Activated CD8-positive, alpha-beta T cell treated with anti-CD3 and anti-CD28 coated beads for 36 hours (primary cell): ENCODE measurements around the gene AFAP1L1. TPM values are rescaled to one million over a fixed set of nuclear protein-coding genes. Genes with fewer than 3 reads are reported as not detected.

Experiments
- ATAC-seq: fragments of 200-7000 bp; cut with Tn5 transposase; one replicate; pipeline ENCODE4 v1.10.0; 2021; ENCODE audit warnings: mild to moderate bottlenecking, moderate library complexity
- CTCF ChIA-PET: fragments of 350-600 bp; sonication (Branson Sonifier 250); formaldehyde crosslinking; loops from one replicate; lab custom pipeline; 2021; ENCODE audit warnings: antibody characterized with exemption; lab: Charles Lee
- POLR2A ChIA-PET: fragments of 350-600 bp; sonication (Branson Sonifier 250); formaldehyde crosslinking; loops from one replicate; lab custom pipeline; 2021; ENCODE audit warnings: antibody characterized with exemption; lab: Charles Lee
- DNase-seq: peaks from one replicate; pipeline ENCODE4 v3.0.0-alpha.2; 2020
- H3K27ac Mint-ChIP-seq: one replicate; pipeline ENCODE4 v1.8.0; 2021; ENCODE audit warnings: mild to moderate bottlenecking, mixed read lengths
- H3K27me3 Mint-ChIP-seq: one replicate; pipeline ENCODE4 v1.8.0; 2021; ENCODE audit warnings: mixed read lengths
- H3K36me3 Mint-ChIP-seq: one replicate; pipeline ENCODE4 v1.8.0; 2021; ENCODE audit warnings: low read depth, mixed read lengths
- H3K4me1 Mint-ChIP-seq: one replicate; pipeline ENCODE4 v1.8.0; 2021; ENCODE audit warnings: low read depth, mixed read lengths
- H3K4me3 Mint-ChIP-seq: one replicate; pipeline ENCODE4 v1.8.0; 2021; ENCODE audit warnings: mild to moderate bottlenecking, moderate library complexity, mixed read lengths
- H3K9me3 Mint-ChIP-seq: one replicate; pipeline ENCODE4 v1.8.0; 2021; ENCODE audit warnings: mixed read lengths
- intact Hi-C: fragments of 100-400 bp; cut with micrococcal nuclease; formaldehyde crosslinking; loops from one replicate; pipeline ENCODE4 v1.10.0; 2022
- total RNA-seq, 2 experiments: library from RNA; stranded (reverse); gene quantifications; one replicate each; pipeline ENCODE4 v1.2.3, GENCODE V29; 2021
- TF ChIP-seq, protein P1 (sequence below): fragments of 200-600 bp; IDR thresholded peaks from one replicate; pipeline ENCODE4 v1.8.0; 2022; ENCODE audit warnings: antibody characterized with exemption, mild to moderate bottlenecking

AFAP1L1 gene
- total RNA-seq, 2 experiments from 2014 or later, result 1.3 to 1.6 TPM

DNA sequence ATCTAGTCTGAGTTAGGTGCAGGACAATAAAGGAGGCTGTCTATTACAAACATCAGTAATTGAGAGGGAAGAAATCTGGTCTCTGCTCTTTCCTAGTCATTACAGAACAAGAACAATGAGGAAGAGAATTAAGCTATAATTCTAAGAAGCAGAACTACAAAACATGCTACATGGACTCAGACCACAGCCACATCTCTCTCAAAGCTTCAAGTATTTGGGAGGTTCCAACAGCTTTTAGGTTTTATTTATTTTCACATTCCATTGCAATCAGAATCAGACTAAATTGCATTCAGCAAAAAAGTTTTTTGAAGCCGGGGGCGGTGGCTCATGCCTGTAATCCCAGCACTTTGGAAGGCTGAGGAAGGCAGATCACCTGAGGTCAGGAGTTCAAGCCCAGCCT lies 72.5 kb downstream of the AFAP1L1 start:
- DNase-seq (no peak), ATAC-seq (no peak)
- Mint-ChIP-seq H3K36me3 (peaks cover 33% of the 10 kb centered on the region), H3K27ac (peak overlapping the region; percentile 98), H3K4me3 (peak overlapping the region; percentile 95), H3K4me1 (peaks cover 41% of the 10 kb centered on the region), H3K27me3 (no peaks in the 10 kb centered on the region), H3K9me3 (no peaks in the 10 kb centered on the region)
- ChIA-PET CTCF (interaction anchor here (0.7 to 5.0 kb wide), 10 partner anchors 10 to 219 kb away, joined by 3 to 22 read pairs (median 4); no protein-coding TSS in a partner anchor), POLR2A (interaction anchor here (1.4 to 4.0 kb wide), 5 partner anchors 9 to 199 kb away, joined by 4 to 82 read pairs (median 8); partner anchors contain the start of gene PCYOX1L)
- TF ChIP-seq, protein P1, sequence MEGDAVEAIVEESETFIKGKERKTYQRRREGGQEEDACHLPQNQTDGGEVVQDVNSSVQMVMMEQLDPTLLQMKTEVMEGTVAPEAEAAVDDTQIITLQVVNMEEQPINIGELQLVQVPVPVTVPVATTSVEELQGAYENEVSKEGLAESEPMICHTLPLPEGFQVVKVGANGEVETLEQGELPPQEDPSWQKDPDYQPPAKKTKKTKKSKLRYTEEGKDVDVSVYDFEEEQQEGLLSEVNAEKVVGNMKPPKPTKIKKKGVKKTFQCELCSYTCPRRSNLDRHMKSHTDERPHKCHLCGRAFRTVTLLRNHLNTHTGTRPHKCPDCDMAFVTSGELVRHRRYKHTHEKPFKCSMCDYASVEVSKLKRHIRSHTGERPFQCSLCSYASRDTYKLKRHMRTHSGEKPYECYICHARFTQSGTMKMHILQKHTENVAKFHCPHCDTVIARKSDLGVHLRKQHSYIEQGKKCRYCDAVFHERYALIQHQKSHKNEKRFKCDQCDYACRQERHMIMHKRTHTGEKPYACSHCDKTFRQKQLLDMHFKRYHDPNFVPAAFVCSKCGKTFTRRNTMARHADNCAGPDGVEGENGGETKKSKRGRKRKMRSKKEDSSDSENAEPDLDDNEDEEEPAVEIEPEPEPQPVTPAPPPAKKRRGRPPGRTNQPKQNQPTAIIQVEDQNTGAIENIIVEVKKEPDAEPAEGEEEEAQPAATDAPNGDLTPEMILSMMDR, result no peak
- intact Hi-C loops, result no loop called here

DNA sequence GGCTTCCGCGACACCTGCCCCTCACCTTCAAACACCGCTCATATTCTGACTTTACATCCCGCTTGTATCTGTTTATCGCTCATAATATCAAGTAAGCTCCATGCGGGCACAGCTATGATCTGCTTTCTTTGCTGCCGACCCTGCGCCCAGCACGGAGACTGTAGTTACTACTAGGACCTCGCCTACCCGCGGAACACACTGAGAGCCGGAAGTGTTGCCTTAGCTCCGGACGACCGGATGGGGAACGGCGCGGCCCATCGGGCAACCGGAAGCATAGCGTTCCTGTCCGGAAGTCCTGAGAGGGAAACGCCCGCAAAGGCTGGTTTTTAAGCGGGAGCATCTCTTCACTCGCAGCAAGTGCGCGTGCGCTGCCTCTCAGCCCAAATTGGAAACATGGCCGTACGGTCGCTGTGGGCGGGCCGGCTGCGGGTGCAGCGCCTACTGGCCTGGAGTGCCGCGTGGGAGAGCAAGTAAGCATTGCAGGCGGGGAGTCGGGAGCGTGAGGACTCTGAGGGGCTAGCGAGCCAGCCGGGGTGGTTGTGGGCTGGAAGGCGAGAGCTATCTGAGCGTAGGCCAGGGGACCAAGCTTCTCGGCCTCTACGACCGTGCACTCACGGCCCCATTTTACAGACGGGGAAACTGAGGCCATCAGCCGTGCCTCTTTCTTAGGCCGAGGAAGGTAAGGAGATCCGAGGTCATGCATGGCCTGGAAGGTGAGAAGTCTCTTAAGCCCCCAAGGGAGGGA lies 73.7 kb downstream of the AFAP1L1 start, which contains the start of gene GRPEL2:
GRPEL2 (plus strand) TSS at position 353 of the 745 bp plus-strand sequence; CDS start at position 394, 41 bp downstream.
- Mint-ChIP-seq H3K9me3 (no peaks in the 10 kb centered on the region), H3K4me3 (peak within 1 kb of the TSS; percentile 95), H3K4me1 (peaks cover 51% of the 10 kb centered on the region), H3K36me3 (peaks cover 45% of the 10 kb centered on the region), H3K27me3 (no peaks in the 10 kb centered on the region), H3K27ac (peak within 1 kb of the TSS; percentile 98)
- ChIA-PET CTCF (interaction anchor here (0.7 to 5.0 kb wide), 9 partner anchors 8 to 218 kb away, joined by 3 to 22 read pairs (median 5); partner anchors contain the start of gene PCYOX1L), POLR2A (interaction anchor here (0.8 to 4.0 kb wide), 13 partner anchors 9 to 232 kb away, joined by 3 to 82 read pairs (median 6); partner anchors contain the start of genes CSNK1A1 and PCYOX1L)
- intact Hi-C loops, result no loop called here
- TF ChIP-seq, protein P1, result no peak
- ATAC-seq, result peak; percentile 93
- peak; percentile 97 for DNase-seq

DNA sequence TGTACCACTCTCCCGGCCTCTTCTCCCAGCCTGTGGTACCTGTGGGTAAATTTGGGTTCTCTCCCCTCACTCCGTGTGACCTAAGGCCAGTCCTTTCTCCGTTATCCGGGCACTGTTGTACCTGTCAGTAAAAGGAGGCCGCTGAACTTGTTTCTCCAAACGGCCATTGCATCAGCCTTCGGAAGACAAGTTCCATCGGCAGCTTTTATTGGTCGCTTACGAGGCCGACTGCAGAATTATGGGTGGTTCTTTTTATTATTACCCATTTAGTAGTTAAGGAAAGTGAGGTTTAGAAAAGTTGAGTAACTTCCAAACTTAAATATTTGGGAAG lies 74.2 kb downstream of the AFAP1L1 start:
- no peaks in the 10 kb centered on the region for H3K9me3 Mint-ChIP-seq
- peak overlapping the region; percentile 95 for H3K4me3 Mint-ChIP-seq
- CTCF ChIA-PET, result interaction anchor here (1.7 to 5.0 kb wide), 6 partner anchors 10 to 206 kb away, joined by 5 to 22 read pairs (median 10); partner anchors contain the start of gene PCYOX1L
- peaks cover 50% of the 10 kb centered on the region for H3K36me3 Mint-ChIP-seq
- peaks cover 57% of the 10 kb centered on the region for H3K4me1 Mint-ChIP-seq
- DNase-seq (peak; percentile 29), ATAC-seq (no peak)
- H3K27ac Mint-ChIP-seq, result peak overlapping the region; percentile 98
- TF ChIP-seq, protein P1, result no peak
- intact Hi-C loops, result no loop called here
- no peaks in the 10 kb centered on the region for H3K27me3 Mint-ChIP-seq
- POLR2A ChIA-PET, result interaction anchor here (0.8 to 4.0 kb wide), 8 partner anchors 9 to 231 kb away, joined by 3 to 82 read pairs (median 6); partner anchors contain the start of genes CSNK1A1 and PCYOX1L

DNA sequence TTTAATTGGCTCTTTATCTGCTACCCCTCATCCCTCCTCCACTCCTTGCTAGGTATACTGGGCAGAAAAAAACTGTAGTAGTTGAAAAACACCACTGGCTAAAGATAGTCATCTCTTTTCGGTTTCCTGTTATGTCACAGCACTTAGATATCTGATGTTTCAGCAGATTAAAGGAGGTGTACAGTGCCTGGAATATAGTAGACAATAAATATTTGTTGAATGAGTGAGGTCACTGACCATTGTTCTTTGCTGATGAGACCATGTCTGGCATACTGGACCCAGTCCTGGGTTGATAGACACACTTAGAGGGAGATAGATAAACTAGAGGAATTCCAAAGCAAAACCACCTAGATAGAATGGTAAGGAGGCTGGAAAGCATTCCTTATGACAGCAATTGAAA lies 76.9 kb downstream of the AFAP1L1 start:
- POLR2A ChIA-PET, result interaction anchor here (1.5 kb wide), 1 partner anchor 10 kb away, joined by 3 read pairs; no protein-coding TSS in a partner anchor
- Mint-ChIP-seq H3K27ac (peak overlapping the region; percentile 98), H3K4me3 (peak overlapping the region; percentile 95), H3K9me3 (no peaks in the 10 kb centered on the region), H3K4me1 (peaks cover 74% of the 10 kb centered on the region), H3K36me3 (peaks cover 72% of the 10 kb centered on the region), H3K27me3 (no peaks in the 10 kb centered on the region)
- intact Hi-C loops, result no loop called here
- ATAC-seq (no peak), DNase-seq (no peak)
- TF ChIP-seq, protein P1, result no peak
- CTCF ChIA-PET, result interaction anchor here (1.9 kb wide), 1 partner anchor 9 kb away, joined by 6 read pairs; the partner anchor contains the start of gene PCYOX1L
